CD4-positive, alpha-beta T cell treated with Interleukin-6 for 4 hours (primary cell): Measurements from ENCODE around the gene DEPP1.

ENCODE experiments used
- DNase-seq: peaks from one replicate; pipeline ENCODE4 v3.0.0-alpha.2; 2020; ENCODE audit warnings: mixed read lengths

DEPP1 gene

DNA sequence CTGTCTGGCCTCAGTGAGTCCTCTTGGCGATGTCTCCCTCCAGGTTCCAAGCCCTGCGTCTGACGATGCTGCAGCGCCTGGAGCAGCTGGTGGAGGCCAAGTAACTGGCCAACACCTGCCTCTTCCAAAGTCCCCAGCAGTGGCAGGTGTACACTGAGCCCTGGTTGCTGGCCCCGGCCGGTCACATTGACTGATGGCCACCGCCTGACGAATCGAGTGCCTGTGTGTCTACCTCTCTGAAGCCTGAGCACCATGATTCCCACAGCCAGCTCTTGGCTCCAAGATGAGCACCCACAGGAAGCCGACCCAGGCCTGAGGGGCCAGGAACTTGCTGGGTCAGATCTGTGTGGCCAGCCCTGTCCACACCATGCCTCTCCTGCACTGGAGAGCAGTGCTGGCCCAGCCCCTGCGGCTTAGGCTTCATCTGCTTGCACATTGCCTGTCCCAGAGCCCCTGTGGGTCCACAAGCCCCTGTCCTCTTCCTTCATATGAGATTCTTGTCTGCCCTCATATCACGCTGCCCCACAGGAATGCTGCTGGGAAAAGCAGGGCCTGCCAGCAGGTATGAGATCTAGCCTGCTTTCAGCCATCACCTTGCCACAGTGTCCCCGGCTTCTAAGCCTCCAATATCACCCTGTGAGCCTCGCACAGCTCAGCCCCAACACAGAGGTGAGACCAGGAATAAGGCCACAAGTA, 14.8 kb upstream of the DEPP1 start:
- no peak for DNase-seq

DNA sequence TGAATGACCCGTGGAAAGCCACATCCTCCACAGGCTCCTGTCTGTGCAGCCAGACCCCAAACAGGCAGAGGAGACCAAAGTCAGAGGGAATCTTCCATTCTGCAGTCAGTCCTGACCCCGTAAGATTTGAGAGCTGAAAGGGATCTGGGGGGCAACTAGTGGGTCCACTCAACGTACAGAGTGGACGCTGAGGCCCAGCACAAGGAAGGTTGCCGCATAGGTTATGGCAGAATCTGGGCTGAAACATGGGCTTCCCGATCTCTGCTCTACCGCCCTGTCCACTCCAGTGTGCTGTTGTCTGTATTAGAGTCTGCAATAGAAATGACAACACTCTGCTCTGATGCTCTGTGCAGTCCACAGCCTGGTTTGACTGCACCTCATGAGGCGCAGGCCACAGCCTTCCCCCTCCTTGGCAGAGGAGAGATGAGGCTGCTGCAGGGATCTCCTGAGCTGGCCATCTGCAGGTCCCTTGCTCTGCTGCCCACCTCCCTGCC, 14.2 kb upstream of the DEPP1 start:
- no peak for DNase-seq

DNA sequence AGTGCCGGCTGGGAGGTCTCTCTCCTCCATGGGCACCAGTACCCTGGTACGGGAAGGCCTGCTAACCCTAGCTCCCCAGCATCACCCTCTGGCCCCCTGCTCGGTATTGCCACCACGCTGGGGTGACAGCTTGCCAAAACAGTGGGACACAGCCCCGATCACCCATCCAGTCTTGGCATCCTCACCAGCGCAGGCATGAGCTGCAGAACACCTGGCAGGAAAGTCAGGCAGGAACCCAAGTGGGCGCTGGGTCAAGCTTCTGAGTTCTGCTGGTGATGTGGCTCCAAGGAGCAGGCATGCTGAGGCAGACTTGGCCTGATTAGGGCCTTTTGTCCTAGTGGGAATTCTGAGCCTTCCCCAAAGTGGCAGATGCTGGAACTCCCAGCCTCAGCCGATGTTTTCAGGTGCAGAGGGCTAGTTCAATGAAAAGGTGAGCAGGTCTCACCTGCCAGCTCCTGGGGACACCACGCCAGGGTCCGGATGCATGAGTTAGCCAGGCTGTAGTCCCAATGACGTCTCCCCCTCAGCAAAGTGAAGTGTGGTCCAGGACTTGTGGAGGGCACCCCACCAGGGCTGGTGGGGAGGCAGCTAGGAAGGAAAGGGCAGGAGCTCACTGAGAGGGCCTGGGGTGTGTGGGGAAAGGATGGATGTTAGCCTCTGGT, 13.6 kb upstream of the DEPP1 start:
- DNase-seq = no peak

DNA sequence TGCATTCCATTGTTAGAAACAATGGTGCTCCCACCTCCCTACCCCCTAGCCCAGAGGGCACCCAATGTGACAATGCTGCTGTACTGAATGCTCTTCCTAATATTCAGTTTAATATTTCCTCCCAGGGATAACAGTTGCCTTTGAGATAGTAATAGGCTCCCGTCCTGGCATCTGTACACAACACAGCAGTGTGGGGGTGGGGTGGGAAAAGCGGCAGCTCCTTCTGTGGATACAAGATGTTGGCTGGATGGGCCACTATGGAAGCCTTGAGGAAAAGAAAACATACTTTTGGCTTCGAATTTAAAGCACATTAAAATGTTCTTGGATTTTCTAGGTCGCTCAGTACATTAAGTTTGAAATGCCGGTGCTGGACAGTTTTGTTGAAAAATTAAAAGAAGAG, 13.0 kb upstream of the DEPP1 start:
- DNase-seq = no peak

DNA sequence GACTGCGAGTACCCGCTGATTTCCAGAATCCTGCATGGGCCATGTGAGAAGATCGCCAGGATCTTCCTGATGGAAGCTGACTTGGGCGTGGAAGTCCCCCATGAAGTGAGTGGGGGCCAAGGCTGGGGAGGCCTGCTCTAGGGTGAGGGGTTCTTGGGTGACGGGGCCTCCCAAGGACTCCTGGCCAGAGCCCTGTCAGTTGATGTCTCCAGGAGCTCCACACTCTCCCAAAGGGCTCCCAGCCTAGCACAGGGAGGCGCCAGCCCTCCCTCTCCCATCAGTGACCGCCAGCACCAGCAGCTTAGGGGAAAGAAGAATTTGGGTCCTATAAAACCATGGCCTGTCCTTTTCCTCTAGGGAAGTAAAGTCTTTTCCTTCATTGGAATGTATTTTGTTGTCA, 12.4 kb upstream of the DEPP1 start:
- DNase-seq = no peak

DNA sequence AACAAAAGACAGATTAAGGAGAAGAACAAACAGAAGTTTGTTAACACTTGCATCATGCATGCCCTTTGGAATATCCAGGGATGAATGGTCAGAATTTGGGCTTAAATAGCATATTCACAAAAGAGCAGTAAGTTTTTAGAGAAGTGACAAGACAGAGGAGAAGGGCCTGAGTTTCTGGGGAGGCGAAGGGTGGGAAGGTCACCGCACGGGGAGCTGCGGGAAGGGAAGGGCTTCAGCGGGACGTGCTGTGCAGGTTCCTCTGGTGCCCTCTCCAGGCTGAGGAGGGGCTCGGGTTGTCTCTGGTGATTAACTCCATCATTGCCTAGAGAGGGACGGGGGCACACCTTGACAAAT, 11.7 kb upstream of the DEPP1 start:
- DNase-seq = no peak

DNA sequence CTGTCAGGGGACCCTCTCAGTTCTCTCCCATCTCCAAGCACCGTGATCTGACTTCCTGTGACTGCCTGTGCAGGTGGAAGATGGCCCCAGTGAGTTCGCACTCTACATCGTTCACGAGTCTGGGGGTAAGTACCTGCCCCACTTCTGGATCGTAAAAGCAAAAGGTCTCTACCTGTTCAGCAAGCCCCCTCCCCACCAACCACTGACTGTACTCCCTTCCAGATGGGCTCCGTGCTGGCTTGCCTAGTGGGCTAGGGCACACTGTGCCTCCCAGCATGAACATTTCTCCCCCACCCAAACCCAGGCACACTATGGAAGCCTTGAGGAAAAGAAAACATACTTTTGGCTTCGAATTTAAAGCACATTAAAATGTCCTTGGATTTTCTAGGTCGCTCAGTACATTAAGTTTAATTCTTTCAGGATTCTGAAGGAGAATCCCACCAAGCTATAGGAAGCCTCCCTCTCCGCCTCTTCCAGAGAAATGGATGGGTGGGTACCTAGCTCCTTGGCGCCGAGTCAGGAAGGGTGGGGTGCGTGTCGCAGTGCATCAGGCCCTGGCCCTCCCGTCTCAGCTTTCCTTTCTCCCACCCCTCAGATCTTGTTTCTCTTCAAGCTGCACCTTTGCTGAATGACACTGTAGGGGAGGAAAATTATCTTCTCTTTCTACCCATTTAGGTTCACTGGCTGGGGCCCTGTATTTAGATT, 11.1 kb upstream of the DEPP1 start:
- DNase-seq = no peak

DNA sequence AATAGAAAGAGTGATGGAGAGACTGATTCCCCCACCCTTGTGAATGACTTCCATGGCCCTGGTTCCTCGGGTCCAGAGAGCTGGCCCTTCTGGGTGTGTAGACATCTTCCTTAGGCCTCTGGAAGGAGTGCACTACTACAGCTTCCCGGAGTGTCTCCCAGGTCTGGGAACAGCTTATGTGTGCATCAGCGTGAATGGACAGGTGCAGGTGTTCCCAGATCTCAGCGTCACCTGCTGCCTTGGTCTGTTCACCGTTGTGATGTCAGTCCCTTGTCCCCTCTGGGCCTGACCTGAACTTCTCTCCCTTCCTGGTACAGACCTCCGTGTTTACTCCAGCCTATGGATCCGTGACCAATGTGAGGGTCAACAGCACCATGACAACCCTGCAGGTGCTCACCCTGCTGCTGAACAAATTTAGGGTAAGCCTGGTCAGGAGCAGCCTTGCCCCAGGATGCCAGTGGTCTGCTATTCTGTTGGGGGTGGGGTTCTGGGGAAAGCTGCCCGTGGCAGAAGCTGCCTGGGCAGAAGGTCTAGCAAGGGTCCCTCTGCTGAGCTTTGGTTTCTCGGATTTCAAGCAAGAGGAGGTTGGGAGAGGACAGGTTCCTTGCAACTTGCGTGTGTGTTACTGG, 10.5 kb upstream of the DEPP1 start:
- DNase-seq = no peak

DNA sequence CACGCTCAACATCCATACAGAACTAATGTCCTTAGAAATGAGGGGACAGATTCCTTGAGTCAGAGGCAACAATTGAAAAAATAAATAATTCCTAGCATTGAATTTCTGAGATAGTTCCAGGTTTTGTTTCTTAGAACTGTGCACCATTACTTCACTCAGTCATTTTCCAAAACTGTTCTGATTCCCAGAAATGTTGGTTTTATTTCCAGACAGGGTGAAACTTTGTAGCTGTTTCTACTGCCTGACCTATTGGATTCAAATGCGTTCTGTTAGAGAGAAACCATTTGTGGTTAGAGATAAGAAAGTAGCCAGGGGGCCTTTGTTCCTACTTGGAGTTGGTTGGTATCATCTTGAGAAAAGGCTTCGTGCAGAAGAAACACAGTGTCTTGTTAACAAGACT, 8.1 kb upstream of the DEPP1 start:
- no peak for DNase-seq

DNA sequence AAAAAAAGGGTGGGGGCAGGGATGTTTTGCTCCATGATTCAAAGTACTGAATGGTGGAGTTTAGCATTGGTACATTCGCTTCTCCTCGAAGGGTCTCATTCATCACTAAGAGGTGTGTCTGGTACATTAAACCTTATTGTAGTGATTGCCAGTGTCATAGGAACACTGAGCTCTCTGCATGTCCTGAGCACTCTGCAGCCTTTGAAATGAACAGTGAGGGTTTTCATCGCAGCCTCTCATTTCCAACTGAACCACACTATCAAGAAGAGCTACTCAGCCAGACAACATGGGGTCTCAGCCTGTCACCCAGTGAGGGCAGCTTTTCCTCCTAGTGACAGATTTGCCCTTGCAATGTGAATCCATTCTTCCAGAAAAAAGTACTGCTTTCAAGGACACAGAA, 7.6 kb upstream of the DEPP1 start:
- DNase-seq = no peak

DNA sequence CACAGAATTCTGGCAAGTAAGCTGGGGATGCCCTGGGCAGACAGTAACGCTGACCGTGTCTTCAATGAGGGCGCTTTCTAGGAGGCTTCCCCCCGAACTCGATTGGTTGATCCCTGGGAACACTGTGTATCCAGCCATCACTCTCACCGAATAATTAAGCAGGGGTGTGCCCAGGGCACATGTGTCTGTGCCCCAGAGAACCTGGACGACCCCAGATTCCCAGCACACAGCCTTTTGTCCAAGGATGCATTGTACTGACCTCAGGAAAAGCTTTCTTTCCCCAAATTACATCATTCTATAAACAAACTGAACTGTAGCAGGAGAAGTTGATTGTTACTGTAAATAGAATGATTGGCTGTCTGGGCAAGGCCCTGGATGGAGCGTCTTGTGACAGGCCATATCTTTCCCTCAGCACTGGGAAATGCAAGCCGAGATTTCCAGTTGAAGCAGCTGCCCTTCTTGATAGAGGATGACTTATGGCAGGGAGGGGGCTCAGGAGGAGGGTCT, 6.6 kb upstream of the DEPP1 start:
- no peak for DNase-seq

DNA sequence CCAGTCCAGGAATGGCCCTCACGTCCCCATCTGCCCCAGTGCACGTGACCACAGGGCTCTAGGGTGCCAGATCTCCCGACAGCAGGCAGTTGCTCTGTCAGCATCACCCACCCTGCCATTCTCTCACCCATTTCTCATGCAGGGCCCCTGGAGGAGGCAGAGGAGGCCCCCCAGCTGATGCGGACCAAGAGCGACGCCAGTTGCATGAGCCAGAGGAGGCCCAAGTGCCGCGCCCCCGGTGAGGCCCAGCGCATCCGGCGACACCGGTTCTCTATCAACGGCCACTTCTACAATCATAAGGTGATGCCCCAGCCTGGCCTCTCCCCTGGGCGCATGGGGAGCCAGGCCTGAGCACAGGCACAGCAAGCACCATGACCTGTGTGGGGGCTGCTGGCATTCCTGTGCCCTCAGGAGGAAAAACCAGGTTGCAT, 6.1 kb upstream of the DEPP1 start:
- no peak for DNase-seq

DNA sequence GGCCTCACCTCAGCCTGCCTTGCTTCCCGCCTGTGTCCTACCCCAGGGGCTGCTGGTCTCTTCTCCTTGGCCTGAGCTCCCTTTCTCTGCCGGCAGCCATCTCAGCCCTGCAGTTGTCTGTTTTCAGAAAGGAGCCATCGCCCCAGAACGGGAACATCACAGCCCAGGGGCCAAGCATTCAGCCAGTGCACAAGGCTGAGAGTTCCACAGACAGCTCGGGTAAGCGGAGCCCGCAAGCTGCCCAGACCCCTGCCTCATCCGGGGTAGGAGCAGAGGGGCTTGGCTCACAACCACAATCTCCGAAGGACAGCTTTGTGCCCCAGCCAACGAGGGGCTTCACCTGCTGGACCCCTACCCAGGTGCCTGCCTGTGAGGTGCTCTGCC, 5.3 kb upstream of the DEPP1 start:
- no peak for DNase-seq

DNA sequence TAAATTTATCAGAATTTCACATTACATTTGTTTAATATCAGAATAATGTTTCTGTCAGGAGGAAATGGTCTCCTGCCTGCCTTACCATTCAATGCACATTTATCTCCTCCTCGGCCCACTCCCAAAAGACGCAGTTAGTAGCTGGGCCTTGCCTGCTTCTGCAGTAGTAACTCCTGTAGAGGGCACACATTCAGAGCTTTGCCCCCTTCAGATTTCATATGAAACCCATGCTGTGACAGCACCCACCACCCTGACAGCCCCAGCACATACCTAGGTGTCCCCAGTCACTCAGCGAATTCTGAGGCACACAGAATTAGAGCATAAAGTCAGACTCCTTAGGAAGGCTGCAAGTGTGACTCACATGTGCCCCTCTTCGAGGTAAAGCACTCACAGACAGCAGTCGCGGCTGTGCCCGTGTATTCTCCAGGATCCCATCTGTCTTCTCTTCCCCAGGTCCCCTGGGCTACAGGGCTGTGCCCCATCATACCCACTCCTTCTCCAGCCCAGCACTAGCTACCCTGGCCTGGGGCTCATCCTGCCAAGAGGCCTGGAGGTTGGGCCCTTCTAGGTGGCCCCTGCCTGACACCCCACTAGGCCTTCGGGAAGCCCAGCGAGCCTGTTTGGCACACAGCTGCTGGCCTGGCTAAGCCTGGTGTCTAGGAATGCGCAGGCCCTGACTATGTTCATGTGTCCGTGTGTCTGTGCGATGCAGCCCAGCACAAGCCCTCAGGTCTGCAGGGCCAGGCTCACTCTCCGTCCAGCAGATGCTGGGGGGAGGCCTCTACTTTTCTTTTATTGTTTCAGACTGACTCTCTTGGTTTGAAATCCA, 4.7 kb upstream of the DEPP1 start:
- no peak for DNase-seq

DNA sequence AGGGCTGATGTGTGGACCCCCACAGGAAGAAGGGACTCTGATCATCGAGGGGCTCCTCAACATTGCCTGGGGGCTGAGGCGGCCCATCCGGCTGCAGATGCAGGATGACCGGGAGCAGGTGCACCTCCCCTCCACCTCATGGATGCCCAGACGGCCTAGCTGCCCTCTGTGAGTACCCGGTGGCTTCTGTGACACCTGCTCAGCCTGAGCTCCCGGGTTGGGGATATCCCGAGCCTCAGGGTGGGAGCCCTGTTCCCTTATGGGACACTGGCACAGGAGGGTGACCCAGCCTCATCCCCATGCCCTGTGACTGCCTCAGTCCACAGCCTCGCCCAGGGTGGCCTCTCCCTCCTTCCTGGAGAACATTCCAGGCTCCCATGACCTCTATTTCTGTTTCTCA, 3.9 kb upstream of the DEPP1 start:
- no peak for DNase-seq

DNA sequence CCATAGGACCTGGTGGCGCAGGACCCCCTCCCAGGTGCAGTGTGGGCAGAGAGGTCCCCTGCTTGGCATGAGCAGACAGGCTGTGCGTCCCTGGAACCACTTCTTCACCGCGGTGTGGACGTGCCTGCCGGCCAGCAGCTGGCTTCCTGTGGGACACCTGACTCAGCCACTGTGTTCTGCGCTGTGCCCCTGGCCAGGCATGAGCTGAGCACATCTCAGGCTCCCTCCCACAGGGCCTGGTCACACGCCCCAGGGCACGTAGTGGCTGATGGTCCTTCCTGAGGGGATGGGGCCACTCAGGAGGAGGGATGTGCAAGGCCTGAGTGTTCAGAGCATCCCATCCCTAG, 3.5 kb upstream of the DEPP1 start:
- no peak for DNase-seq

DNA sequence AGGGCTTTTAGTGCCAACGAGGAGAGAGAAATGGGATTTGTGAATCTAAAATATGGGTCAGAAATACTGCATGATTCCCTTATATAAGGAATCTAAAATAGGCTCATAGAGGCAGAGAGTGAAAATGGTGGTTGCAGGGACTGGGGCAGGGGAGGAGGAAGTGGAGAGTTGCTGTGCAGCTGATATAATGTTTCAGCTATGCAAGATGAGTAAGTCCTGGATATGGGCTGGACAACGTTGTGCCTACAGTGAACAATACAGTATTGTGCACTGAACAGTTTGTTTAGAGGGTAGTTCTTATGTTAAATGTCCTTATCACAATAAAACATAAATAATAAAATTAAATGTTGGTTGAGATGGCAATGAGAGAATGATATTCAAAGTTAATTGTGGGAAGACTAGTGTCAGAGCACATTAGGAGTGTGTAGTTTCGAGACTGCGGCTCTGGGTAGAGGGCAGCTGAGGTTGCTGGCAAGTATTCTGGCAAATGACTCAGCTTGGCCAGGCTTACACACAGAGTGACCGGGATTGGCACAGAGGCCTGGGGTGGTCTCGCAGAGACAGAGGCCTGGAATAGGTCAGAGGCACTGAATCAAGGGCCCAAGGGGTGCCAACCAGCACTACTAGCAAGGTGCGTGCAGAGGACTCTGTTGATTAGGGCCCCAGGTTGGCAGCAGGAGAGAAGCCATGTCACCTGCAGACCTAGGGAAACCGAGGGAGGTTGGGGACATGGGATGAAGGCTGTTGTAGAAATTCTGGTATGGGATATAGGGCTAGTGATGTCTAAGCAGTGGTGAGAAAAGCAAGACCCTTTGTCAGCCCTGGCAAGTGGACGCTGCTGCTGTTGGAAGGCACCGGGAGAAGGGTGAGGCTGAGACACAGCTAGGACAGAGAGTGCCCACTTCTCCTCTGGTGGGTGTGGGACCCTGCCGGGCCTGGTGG, 2.8 kb upstream of the DEPP1 start:
- DNase-seq = no peak

DNA sequence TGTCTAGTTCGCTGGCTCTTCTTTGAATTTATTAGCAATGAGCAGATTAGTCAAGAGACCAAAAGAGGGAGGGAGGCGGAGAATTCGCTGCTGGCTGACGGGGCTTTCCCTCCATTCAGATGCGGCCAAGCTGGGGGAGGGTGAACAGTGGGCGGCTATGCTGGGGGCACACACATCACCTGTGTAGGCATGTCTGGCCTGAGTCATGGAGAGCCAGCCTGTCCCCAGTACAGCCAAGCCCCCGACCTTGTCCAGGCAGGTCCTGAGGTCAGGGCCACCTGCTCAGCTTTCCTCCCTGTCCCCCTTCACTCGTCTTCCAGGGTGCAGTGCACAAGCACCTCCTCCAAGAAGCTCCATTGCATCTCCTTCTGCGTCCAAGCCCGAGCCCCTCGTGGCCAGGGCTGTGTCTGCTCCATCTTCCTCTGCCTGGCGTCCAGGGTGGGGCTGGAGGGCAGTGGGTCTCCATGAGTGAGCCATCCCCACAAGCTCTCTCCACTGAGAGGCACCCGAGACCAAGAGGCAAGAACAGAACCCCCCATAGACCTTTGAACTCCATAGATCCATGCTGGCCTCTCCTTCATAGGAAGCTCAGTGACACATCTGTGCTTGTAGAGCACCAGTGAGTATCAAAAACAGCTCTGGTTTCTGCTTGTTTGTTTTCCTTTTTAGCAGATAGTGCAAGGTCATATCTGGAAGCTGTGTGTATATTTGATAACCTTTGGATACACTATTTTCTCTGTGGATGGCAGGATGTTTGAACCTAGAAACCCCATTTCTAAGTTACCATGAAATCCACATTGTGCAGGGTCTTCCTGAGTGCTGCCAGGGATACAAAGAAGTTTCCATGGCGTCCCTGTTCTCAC, 1.9 kb upstream of the DEPP1 start:
- DNase-seq = no peak

DNA sequence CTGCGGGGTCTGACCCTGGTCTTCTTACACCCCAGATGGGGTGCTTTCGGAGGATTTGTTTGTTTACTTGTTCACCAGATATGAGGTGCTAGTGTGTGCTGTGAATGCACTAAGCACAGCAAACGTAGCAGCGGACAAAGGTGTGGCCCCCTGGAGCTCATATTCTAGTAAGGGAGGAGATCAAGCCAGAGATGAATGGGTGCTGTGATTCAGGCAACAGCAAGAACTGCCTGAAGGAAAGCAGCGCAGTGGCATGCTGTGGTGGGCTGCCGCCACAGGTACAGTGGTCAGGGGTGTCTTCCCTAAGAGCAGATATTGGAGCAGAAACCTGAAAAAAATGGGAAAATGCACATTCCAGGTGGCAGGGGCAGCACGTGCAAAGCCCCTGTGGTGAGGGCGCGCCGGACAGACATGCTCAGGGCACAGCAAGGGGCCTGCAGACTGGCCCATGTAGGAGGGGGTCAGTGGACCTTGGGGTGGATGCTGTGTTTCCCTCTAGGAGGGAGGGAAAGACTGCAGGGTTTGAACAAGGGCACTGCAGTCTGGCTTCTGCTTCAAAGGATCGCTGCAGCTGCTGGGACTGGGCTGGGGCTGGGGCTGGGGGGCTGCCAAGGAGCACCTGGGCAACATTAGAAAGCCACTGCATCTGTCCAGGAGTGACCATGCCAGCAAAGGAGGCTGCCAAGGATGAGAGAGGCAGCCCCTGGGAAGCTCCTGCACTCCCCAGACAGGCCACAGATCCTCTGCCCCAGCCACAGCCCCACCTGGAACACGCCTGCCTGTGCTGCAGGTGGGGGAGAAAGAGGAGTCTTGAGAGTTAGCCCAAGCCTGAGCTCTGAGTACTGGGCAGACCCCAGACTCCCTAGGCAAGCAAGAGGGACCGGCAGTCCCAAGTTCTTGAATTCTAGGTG, 927 bp upstream of the DEPP1 start:
- no peak for DNase-seq

DNA sequence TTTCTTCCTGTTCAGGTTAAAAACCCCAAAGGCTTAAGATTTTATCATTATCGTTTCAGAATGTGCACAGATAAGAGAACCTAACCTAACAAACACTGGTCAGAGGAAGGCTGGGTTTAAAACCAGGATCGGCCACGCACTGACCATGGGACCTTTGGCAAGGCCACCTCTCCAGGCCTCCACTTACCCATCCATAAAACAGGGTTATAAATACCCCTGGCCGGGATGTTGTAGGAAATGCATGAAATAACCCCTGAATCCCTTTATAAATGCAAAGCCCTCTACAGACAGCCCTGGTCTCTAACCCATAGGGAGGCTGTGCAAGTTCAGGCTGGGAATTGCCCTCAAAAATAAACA, 418 bp downstream of the DEPP1 start:
- DNase-seq = no peak
